Omental fat pad (tissue), 4 donors: ENCODE results near the gene ZNF598. TPM values are rescaled to one million over a fixed set of nuclear protein-coding genes. Genes with fewer than 3 reads are reported as not detected.

ENCODE experiments used
- ATAC-seq: fragments of 150-250 bp; one replicate; pipeline ENCODE4 v1.9.1; 2016; ENCODE audit warnings: mild to moderate bottlenecking, moderate library complexity; ENCODE audit not compliant: low FRiP score
- DNase-seq: peaks from one replicate; pipeline ENCODE4 v3.0.0-alpha.2; 2019; ENCODE audit warnings: low spot score
- CTCF ChIP-seq, 3 donors: fragments of 450-650 bp; IDR thresholded peaks; one replicate each; pipeline ENCODE4 v1.5.1; 2016 to 2017; ENCODE audit warnings: antibody characterized with exemption in 3 of 3, mild to moderate bottlenecking in 3 of 3, moderate library complexity in 2 of 3
- total RNA-seq, 4 donors: library from RNA; depleted of rRNA; stranded (reverse); fragments of >200 nt; gene quantifications; one replicate each; pipeline ENCODE4 v1.1.0, GENCODE V29; 2016

The ZNF598 gene
- total RNA-seq, 4 donors from 2014 or later, result 19.1 to 49.0 (median 24.3) TPM

DNA sequence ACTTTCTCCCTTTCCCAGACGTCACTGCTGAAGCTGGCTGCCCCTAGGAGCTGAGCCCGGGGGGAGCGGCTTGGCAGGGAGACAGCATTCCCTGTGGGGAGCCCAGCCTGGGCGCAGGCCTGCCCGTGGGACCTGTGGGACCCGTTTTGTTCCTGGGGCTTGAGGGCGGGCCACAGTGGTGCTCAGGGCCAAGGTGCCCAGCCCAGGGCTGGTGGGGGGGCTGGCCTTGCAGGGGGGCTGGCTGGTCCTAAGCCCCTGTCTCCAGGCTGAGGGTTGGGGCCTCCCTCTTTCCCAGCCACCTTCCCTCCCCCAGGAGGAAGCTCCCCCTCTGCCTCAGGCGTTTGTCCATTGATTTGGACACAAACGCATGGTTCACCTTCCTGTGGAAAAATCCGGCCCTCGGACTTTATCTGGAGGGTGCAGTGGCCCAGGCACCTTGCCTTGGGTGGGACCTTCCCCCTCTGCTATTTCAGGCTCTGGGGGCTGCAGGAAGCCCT, 21.5 kb upstream of the ZNF598 start:
- ATAC-seq (no peak), DNase-seq (no peak)
- no peak for TF ChIP-seq CTCF (IDR thresholded peaks at IDR 0.05)

- ATAC-seq, result no peak
- DNase-seq, result no peak
- no peak for TF ChIP-seq CTCF (IDR thresholded peaks at IDR 0.05)
These were observed 20.4 kb upstream of the ZNF598 start for GRCh38 chr16:2030036-2030435.

DNA sequence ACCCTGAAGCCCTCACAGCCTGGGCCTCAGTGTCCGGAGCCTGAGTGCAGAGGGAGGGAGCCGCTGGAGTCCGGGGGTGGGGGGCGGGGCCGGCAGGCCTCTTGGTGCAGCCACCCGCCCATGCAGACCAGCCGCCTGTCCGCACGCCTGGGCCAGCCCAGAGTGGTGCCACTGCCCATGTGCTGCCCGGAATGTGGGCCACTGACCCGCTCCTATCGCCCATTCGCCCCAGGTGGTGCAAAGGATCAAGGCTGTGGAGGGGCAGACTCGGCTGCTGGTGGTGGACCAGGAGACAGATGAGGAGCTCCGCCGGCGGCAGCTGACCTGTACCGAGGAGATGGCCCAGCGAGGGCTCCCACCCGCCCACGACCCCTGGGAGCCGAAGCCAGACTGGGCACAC, 19.7 kb upstream of the ZNF598 start:
- ATAC-seq (no peak), DNase-seq (no peak)
- TF ChIP-seq CTCF (IDR thresholded peaks at IDR 0.05), result no peak

DNA sequence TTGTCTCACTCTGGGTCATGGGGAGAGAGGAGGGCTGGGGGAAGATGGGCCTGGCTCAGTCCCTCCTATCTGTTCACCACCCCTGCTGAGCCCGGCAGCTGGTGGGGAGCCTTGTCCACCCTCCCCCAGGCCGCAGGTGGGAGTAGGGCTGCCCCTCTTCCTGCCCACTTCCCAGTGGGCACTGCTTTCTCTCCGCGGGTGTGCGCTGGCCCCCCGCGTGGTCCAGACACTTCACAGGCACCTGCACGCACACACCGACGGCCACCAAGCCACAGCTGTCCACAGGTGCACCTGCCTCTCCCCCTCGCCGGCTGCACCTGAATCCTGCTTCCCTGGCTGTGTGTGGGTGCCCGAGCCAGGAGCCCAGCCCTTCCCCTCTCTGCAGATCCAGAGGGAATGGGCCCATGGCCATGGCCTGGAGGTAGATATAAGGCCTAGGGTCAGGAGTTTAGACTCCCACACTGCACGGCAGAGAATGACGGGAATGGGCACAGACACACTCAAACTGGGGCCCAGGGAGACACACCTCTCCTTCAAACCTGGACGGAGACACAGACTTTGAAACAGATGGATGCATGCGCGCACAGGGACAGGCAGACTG, 19.1 kb upstream of the ZNF598 start:
- TF ChIP-seq CTCF (IDR thresholded peaks at IDR 0.05), result no peak
- ATAC-seq, result no peak
- DNase-seq, result no peak

DNA sequence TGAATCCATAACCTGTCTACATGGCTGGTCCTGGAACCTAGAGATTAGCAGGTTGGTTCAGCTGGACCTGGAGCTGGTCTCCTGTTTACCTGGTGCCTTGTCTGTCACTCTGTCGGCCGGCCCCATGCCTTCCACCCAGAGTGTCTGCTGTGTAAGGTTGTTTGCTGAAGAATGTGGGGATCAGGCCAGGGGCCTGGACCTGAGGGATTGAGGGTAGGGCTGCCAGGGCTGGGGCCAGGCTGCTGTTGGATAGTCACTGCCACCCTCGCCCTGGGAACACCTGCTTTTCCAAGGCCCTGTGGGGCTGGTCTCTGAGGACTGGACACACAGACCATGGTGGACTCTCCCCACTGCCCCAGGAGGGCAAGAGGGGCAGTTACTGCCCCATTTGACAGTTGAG, 18.5 kb upstream of the ZNF598 start:
- no peak for TF ChIP-seq CTCF (IDR thresholded peaks at IDR 0.05)
- ATAC-seq, result no peak
- DNase-seq, result no peak

GRCh38 chr16:2027024-2028010, 17.7 kb upstream of the ZNF598 start:
- no peak for TF ChIP-seq CTCF (IDR thresholded peaks at IDR 0.05)
- no peak for ATAC-seq
- DNase-seq, result no peak
